HG03439 (cell line): ENCODE measurements around the gene CASD1.

ENCODE experiments used
- ATAC-seq: cut with Tn5 transposase; IDR thresholded peaks from one replicate; pipeline ENCODE4 v1.9.1; 2021; ENCODE audit warnings: mild to moderate bottlenecking, moderate library complexity; ENCODE audit not compliant: unreplicated experiment

Gene CASD1

DNA sequence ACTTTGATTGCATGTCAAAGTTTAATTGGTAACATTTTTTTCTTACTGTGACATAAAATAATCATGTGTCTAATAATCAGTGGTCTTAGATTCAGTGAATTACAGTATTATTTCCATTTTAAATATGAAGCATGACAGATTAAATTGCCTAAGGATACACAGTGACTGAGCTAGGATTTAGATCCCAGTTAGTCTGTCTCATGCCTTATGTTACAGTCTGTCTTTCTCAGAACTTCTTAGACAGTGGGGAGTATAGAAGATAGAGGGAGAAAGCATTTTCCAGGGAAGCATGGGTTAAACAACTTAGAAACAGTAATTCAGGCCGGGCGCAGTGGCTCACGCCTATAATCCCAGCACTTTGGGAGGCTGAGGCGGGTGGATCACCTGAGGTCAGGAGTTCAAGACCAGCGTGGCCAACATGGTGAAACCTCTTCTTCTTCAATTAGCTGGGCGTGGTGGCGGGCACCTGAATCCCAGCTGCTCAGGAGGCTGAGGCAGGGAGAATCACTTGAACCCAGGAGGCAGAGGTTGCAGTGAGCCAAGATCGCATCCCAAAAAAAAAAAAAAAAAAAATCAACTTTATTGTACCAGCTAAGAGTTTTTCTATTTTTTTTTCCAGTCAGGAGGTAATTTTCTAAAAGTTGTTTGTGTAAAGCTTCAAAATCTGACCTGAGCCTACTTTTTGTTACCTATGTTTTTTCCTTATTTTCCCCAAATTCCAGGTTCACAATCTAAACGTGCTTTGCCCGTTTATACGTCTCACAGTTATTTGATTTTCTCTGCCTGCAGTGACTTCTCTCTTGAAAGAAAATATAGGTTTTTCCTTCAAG, 3.3 kb downstream of the CASD1 start:
- ATAC-seq = no peak

DNA sequence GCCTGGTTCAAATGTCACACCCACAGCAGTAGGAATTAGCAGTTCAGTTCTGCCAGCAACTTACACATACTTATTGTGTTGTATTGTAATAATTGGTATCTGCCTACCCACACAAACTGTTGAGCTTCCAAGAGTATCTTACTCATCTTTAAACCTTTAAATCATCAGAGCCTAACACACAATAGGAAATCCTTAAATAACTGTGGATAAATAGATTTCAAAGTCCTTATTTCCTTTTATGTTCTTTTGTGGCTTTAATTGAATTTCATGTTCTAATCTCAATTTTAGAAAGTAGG, 3.9 kb downstream of the CASD1 start:
- no peak for ATAC-seq

DNA sequence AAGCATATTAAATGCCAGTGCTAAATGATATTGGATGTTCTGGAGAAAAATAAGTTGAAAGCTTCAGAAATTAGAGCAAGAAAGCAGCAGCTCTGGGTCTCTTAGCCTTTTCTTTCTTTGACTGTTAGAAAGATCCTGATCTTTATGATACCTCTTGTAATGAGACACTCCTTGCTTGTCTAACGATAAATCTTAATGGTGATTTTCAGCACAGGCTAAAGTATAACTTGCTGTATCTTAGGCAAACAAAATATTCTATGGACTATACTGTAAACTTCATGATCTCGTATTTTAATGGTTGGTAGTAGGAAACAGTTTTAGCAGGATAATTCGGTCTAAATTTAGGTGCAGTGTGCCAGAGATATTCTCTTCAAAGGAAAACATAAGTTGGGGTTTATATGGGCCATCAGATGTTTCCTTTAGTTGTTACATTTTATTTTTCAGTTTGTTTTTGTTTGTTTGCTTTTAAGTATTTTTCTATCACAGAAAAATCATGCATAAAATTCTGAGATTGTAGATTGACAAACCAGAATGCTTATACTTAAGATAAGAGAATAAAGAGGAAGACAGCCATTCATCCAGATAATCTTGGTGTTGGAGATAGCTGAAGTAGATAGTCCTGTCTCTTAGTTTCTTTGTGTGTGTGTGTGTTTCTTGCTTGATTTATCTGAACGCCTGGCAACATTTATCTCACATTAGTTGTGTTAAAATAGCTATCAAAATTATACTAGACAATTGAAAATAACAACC, 4.7 kb downstream of the CASD1 start:
- no peak for ATAC-seq

DNA sequence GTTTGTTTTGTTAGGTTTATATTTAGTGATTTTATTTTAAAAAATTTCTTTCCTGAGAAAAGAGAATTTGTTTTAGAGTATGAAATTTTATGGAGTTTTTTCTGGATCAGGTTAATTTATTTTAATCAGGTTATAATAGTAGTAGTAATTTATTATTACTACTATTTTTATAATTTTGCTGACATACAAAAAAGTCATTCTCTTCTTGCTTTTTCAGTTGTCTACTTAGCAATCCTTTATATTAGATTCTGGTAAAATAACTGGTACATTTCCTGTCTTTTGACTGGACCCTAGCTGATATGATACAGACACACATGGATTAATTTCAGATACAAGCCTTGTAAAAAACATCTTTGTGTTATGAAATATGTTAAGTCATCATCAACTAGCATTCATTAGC, 5.3 kb downstream of the CASD1 start:
- ATAC-seq = no peak

DNA sequence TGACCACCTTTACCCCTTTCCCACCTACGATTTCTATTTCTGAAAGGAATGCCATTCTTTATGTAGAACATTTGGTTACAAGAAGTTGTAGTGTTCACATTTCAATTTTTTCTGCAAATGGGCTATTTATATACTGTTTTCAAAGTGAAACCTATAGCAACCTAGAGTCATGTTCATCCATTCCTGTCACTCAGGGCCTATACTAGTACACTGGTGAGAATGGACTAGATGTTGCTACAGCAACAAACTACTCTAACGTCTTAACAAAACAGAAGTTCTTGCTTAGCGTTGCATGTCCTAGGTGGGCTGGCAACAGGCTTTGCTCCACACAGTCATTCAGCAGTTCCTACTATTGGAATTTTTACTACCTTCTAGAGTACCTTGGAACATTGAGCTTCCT, 16.3 kb downstream of the CASD1 start:
- no peak for ATAC-seq

DNA sequence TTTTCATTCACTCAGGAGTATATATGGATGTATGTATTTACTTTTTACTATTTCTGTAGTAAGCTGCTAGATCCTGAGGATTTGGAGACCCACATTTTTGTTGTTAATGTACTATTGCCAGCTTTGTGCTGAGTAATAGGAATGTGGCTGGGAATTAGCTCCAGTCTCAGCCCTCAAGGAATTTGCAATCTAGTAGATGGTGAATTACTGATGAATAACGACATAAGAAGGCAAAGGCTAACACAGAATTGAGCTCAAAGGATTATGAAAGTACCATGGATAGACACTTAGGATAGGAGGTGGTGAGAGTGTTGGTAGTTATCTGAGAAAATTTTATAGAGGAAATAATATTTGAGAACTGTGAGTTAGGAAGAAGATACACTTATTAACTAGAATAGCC, 19.9 kb downstream of the CASD1 start:
- no peak for ATAC-seq

DNA sequence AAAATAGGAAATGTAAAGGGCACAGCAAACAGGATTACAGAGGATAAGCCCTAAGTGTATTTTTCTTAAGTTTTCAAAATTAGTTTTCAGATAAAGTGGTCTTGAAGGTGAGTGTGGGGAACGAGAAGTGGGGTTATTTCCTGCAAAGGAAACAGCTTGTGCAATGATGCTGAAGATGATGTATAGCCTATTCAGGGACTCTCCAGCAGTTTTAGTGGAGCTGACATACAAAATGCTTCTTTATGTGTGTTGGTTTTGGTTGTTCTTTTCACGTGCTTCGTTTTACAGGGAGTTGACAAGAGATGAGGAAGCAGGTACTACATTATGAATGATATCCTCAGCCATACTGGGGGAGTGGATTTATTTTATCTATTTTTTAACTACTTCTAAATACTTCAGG, 20.5 kb downstream of the CASD1 start:
- no peak for ATAC-seq

DNA sequence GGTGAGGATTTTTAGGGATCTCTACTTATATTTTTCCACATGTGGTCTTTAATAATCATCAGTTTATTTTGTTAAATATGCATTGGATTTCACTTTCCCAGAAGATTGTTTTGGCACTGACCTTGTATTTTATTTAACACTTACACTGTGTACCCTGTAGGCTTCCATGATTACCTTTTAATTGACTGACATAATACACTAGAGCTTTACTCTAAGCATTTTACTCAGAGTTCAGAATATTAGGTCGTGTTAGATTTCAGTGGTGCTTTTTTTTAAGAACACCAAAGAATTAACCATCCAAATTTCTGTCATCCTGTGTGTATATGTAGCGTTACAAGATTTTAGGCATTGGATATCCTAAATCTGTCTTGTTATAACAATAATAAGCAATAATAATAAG, 23.1 kb downstream of the CASD1 start:
- no peak for ATAC-seq

DNA sequence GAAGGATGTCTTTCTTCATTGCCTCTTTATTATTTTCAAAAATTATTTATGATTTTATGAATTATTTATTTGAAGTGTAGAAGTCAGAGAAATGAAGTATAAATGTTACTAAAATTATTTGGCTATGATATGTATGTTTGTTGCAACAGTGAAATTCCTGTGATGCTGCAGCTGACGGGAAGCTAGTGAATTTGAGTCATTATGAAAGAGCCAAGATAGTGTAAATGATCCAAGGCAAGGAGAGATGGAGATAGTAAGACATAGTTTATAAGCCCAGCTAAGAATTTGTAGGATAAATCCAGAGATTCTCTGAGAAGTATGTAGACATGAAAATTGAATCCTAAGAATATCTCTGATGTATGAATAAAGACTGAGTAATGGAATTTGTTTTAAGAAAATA, 30.8 kb downstream of the CASD1 start:
- no peak for ATAC-seq

DNA sequence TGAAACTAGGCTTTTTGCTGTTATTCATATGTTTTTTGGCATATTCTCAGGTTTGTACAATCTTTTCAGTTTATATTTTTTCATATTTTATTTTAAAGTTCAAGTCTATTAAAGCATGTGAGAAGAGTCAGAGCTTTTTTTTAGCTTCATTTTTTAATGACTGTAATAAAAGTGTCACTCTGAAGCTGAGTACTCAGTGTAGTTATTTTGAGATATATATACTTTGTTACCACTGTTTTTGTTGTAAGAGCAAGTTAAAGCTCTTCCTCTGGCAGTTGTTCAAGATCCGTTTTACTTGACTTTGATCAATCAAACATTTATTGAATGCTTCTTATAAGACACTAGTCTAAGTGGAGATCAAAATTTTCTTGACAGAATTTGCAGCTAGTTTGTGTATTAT, 37.5 kb downstream of the CASD1 start:
- no peak for ATAC-seq

DNA sequence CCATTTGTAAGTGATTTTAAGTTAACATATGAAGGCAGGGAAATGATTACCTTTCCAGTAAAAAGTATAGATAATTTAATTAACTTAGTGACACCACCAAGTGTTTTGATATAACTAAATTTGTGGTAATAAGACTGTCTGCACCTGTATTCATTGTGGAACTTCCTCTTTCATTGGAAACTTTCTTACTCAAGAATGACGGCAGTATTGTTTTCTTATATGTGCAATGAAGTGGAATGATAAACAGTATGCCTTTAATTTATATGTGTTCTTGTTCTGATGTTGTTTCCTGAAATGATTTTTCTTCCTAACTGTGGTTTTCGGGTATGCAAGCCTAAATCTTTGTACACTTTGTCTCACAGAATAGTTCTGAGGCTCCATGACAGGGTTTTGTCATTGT, 46.4 kb downstream of the CASD1 start:
- ATAC-seq = peak; percentile 64

DNA sequence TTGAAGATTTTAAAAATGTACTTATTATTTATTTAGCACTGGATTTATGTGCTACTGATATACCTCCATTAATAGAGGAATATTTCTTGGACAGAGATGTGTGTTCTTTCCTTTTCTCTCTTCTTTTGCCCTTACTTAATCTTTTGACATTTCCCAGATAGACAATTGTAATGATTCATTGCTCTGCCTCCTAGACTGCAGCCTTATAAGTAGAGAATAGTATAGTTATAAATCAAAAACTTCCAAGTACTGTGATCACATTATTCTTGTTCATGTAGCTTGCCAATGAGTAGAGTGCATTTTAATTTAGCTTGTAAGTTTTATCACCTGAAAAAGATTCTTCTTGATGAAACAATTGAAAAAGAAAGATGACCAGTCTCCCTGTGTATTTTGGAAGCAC, 47.6 kb downstream of the CASD1 start:
- no peak for ATAC-seq

DNA sequence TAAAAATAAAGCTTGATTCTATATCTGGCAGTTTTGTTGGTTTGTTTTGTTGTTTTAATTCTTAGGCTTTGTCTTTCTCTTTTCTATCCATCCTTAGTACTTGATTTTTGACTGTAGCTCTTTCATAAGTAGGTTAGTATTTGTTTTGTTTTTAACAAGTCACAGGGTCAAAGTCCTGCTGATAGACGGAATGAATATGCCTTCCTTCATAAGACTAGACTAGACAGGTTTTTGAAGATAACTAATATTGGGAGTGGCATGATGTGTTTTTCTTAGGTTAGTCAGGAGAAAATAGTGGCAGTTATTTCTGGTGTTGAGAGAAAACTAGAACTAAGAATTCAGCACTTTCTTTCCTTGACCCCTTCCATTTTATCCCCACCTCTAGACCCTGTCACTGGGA, 50.4 kb downstream of the CASD1 start:
- no peak for ATAC-seq

DNA sequence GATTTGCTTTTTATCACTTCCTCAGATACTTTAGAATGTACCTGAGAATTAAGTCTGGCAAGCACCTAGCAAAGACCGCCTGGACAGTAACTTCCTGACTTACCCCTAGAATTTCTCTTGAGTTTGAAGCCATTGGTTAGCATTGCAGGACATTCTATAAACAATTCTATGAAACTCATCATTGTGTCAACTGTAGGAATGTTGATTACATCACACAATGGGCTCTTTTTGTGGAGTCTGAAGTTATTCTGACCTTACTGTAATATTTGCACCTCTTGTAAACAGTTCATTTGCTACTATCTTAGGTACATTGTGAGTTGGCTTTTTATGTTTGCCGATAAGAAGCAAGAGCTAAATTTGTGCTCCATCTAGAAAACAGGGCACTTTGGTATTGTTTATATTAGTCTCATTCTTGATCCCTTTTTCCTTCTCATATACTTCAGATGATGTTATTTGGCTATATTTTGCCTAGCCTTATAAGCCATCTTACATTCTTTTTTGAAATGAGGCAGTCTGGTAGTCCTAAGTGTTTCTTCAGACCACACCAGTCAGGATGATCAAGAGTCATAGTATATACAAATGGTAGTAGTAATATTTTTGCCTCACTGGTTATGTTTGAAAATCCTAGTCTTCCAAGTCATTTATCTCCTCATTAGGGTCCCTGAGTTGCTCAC, 52.4 kb downstream of the CASD1 start:
- ATAC-seq = no peak

DNA sequence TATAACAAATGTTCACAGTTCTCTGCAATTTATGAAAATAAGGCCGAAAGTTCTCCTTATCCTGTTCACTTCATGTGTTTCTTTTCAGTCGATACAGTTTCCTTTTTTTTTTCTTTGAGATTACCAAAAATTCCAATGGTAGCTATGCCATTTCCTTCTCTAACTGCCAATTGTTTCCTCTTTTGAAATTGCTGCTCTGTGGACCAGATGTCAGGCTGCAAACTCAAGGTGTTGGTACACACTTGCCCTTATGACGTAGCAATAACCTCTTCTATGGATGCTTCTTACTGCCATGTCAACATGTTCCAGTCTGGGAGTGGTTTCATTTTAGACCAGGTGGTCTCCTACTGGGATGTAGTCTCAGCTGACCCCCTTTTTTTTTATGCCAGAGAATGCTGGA, 52.9 kb downstream of the CASD1 start:
- ATAC-seq = no peak

DNA sequence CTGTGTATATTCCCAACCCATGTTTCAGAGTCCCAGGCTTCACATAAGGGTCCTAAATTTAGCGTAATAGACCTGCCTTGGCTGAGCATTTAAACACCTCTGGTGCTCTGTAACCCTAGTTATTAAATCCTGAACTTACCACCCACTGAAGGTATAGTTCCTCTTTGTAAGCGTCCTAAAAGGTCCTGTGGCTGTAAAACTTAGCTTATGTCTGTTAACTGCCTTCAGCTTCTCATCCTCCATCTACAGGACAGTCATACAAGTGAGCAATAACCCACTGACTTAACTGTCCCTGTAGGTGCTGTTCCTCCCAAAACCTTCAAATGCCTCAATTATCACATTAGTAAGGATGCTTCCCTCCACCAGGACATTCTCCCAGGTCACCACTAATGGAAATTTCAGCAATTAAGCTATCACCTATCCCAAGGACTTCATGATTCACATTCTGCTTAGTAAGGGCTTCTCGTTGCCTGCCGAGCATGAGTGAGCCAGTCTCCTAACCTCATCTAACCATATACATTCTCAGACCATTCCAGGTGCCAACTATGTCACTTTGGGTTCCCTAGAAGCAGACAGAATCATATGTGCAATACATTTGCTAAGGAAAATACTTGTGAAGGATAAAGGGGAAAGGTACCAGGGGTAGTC, 55.8 kb downstream of the CASD1 start:
- no peak for ATAC-seq

DNA sequence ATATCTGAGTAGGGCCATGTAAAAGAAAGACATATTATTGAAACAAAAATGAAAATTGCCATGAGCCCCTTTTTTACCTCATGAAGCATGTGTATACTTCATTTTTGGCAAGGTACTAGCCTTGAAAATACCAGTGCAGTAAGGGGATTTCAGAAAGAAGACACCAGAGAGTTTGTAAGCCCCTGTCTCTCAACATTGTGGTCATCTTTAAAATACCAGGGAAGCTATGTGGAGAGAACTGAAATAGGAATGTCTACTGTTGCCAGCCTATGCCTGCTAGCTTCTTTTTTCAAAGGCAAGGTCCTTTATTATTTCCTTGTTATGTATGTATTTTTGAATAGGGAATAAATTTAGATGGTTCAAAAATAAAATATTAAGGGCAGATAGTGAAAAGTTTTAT, 57.8 kb downstream of the CASD1 start:
- no peak for ATAC-seq

DNA sequence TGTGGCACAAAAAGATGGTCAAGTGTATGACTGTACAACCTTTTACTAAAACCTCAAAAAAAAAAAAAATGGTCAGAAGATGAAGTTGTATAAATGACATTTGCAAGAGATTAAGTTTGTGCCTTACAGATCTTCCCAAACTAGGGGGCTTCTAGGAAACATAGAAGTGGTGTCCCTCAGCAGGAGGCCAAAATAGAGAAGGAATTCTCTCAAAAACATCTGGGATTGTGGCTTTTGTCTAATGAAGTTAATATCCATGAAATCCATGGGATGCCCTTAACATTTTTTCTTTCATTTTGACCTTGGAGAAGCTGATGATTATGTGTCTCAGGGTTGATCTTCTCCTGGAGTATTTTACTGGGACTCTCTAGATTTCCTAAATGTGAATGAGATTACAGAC, 62.2 kb downstream of the CASD1 start:
- ATAC-seq = no peak

DNA sequence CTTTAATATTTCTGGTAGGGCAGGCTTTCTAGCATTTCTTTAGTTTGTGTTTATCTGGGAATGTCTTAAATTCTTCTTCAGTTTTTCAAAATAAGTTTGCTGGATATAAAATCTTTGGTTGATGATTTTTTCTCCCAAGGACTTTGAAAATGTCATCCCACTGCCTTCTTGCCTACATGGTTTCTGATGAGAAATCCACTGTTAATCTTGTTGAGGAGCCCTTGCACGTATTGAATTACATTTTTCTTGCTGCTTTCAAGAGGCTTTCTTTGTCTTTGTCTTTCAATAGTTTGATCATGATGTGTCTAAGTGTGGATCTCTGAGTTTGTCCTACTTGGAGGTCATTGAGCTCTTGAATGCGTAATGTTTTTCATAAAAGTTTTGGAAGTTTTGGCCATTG, 66.0 kb downstream of the CASD1 start:
- no peak for ATAC-seq

DNA sequence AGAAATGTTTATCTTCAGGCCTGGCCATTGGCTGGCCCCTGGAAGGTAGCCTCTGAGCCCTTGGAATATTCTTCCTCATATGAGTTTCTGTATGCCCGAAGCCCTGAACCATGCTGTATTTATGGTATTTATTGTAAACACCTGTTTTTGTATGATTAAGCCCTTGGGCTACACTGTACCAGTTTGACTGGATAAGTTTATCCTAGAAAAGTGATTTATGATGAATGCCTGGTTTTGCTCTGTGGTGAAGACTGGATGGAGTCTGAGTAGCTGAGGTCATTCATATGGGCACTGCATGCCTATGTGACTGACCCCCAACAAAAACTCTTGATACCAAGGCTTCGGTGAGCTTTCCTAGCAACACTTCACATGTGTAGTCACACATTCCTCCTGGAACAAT, 66.7 kb downstream of the CASD1 start:
- ATAC-seq = no peak

DNA sequence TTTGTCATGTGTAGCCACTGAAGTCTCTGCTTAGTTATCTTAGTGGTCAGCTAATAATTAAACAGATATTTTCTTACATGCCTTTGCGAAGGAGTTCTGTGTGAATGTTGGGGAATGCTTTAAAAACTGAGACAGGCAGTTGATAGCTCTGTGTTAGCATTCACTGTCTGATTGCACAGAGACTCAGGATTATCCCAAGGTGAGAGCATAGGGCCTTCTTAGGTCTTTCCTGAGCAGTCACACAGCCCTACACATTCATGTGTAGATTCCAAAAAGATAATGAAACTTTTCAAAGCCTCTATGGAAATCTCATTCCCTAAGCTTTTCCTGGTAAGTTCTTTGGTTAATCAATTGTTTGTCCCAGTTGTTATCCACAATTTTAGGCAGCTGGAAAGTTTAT, 67.7 kb downstream of the CASD1 start:
- no peak for ATAC-seq

DNA sequence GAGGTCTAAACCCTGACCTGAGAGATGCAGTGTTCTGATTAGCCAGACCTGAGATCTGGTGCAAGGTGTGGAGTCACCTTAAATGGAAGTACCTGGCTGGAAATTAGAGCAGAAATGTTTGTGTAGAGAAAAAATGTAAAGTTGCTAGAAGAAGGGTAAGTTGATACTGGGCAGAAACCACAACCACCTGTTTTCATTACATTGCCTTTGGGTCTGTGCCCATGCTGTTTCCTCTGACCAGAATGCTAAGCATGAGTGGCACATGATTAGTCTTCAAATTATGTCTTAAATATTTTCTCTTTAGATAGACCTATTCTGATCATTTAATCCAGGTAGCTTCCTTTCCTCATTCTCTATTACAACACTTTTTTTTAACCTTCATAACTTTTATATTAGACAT, 69.0 kb downstream of the CASD1 start:
- no peak for ATAC-seq
